NCI-H510A treated with DMSO at 0.1 percent for 48 hours (cell line): ENCODE results near the gene NMT1.
A peak's percentile ranks its signal among the peaks of the same experiment; 100 is the strongest.

Experiments
- DNase-seq: peaks from one replicate; lab custom pipeline; 2025; lab: John Stamatoyannopoulos, UW

NMT1 gene

DNA sequence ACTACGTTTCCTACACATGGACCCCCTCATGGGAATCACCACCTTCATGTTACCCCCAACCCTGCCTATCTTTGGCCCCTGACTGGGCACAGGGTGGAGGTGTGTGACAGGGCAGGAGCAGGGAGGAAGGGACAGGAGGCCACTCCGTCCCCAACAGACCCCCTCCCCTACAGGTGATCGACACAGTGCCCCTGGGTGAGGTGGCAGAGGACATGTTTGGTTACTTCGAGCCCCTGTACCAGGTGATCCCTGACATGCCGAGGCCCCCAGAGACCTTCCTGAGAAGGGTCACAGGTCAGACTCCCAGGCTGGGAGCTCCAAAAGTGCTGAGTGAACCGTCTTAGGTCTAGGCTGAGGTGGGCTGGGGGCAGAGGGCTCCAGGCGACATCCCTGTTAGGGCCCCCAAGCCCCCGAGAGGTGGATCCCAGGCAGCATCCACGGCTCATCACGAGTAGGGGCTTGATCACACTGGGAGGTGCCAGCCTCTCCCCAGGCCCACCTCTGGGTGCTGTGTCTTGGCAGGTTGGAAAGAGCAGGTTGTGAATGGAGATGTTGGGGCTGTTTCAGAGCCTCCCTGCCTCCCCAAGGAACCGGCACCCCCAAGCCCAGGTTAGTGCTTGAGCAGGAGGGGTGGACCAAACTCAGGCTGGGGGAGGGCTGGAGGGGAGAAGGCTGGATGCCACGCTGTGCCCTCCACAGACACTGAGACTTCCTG, 75.9 kb downstream of the NMT1 start:
- DNase-seq = no peak

DNA sequence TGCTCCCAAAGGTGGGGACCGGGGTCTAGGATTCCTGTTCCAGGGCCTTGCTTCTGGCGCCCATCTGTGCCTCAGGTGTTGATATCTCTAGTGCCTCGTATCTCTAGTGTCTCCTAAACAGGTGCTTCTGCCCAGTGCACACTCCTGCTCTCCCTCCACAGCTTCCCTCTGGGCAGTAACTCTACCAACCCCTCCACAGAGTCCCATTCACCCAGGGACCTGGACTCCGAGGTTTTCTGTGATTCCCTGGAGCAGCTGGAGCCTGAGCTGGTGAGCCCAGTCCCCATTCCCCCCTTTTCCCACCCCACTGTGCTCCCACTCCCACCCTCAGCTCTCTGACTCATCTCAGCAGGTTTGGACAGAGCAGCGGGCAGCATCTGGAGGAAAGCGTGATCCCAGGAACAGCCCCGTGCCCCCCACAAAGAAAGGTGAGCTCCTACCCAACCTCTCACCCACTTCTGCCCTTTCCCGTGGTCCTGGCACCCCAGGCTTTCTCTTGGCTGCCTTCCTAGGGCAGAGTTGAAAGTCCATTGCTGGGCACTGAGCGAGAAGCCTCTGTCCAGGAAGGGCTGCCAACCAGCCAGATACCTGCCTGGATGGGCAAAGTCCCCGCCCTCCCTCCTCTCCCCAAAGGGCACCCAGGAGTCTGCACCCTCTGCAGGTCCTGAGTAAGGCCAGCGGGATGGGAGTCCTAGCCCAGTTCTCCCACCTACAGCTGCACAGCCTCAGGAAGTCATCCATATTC, 76.6 kb downstream of the NMT1 start:
- no peak for DNase-seq

DNA sequence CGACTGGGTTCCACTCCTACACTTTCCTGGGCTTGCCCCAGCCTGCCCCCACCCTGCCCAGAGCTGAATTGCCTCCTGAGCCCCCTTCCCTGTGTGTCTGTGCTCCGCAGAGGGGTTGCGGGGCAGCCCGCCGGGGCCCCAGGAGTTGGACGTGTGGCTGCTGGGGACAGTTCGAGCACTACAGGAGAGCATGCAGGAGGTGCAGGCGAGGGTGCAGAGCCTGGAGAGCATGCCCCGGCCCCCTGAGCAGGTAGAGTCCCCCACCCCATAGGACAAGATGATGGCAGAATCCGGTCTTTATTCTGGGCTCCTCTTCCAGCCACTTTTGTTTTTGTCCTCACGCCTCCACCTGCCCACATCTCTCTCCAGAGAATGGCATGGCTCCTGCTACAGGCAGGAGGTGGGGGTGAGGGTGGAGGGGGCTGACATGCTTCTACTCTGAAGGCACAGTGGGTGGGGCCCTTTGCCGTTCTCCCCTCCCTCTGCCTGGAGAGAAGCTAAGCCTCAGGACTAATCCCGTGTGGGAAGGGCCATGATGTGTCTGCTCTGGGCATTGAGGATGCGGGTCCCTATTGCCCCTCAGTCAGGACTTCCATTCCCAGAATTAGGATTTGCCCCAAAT, 77.9 kb downstream of the NMT1 start:
- no peak for DNase-seq

DNA sequence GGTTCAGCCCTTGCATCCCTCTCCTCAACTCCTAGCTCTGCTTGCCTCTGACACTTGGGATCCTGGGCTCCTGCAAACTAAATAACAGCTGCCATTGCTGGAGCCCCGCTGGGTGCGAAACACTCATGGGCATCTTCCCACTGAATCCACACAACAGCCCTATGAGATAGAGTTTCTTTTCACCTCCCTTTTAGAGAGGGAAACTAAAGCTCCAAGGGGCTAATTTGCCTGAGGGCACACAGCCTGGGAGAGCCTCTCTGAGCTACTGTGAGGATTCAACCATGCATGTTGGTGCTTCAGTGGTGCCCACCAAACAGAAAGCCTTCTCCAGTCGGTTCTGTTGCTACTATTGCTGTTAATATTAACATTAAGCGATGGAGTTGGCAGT, 78.4 kb downstream of the NMT1 start:
- DNase-seq = no peak

DNA sequence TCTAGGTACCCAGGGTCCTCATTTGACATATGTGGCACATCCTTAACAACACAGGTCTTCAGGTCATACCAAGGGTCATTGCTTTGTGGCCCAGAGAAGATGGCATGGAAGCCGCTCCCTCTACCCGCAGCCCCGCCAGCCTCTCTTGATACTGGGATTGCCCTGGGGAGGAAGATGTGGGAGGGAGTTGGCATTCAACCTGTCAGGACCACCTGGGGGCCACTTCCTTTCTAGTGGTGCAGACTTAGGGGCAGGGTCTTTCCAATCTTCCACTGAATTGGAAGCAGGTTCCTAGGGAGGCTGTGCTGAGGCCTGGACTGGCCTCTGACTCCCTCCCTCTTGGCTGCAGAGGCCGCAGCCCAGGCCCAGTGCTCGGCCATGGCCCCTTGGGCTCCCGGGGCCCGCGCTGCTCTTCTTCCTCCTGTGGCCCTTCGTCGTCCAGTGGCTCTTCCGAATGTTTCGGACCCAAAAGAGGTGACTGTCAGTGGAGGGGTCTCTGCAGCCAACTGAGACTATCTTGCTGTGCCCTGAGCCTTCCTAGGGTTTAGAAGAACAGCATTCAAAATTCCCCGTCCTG, 82.1 kb downstream of the NMT1 start:
- no peak for DNase-seq

DNA sequence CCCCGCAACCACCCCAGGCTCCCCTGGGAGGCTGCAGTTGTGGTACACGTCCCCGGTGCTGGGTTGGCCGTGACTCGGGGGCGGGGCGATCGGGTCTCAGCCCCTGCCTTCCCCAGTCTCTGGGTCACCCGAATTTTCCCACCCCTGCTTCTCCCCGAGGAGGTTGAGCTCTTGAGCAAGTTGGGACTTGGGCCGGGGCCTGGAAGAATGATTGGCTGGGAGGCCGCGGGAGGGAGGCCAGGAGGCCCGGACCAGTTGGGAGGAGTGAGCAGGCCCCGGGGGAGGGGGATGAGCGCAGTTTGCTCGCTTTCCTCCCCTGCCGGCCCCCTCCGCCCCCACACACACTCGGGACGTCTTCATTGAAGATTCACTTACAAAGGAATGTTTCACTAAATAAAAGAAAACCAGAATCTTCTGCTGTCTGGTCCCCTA, 82.7 kb downstream of the NMT1 start:
- no peak for DNase-seq

DNA sequence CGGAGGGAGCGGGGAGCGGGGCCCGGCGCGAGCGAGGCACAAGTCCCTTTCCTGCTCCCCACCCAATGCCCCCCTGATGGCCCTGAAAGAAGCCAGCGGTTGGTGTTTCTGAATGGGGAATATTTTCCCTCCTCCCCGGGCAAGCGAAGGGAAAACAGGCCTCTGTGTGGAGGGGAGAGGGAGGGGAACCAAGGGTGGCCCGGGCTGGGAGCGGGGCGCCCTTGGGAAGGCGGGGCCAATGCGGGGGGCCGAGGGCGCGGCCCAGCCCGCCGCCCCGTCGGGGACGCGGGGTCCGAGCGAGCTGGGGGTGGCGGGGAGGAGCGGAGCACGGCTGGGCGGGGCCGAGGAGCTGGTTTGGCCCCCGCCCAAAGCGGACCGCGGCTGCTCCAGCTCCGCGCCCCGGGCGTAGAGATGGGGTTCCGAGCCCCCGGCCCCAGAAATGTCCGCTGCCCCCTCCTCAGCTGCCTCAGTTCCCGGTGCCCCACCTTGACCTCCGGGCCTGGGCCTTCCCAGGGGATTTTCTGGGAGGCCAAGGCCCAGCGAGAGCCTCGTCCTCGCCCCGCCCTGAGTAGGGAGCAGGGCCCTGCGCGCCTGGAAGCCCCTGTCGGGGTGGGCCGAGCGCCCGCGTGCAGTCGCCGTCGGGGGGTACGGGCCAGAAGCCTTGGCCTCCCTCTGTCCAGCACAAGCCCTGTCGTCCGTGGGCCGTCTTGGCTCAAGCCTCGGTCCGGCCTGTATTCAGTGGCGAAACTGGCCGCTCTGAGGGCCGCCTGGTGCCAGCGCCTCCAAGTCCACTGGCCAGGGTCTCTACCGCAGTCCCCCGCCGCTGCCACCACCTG, 83.3 kb downstream of the NMT1 start:
- DNase-seq = no peak

DNA sequence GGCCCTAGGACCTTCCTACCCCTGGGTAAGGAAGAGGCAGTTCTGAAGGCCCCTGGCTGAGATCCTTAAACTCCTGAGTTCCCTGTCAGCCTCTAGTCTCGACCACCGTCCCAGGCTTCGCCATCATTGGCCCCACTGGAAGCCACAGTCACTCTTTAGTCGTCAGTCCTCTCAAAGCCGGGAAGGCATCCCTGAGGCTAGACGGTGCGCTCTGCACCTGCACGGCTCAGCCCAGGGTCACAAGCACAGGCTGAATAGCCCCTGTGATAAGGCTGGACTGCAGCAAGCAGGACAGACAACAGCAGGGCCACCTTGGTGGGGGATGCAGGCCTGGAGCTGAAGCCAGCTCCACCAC, 83.9 kb downstream of the NMT1 start:
- no peak for DNase-seq

DNA sequence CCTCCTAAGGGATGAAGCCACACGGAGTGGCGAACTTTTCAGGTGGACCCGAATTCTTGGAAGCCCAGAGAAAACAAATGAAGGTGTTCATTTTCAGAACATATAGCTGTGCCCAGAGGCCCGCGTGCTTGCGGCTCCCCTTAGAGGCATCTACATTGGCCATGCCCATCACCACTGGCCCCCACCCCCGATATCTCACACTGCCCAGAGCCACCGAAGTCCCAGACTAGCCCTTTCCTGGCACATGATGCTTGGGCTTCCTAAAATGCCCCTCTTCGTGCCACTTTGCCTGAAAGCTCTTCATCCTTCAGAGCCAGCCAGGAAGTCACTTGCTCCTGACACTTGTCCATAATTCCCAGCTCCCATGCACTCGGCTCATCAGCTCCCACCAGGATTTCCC, 85.0 kb downstream of the NMT1 start:
- DNase-seq = no peak

DNA sequence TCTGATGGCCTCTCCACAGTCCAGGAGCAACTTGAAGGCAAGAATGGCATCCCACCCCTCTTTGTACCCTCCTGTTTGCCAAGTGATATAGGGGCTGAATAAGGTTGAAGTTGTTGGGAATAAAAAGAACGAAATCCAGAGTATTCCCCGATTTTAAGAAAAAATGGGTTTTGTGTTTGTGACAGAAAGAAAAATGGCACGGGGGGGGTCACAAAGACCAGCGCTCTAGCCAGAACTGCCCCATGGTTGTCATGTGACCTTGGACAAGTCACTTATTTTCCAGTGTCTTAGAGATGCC, 85.4 kb downstream of the NMT1 start:
- DNase-seq = no peak

DNA sequence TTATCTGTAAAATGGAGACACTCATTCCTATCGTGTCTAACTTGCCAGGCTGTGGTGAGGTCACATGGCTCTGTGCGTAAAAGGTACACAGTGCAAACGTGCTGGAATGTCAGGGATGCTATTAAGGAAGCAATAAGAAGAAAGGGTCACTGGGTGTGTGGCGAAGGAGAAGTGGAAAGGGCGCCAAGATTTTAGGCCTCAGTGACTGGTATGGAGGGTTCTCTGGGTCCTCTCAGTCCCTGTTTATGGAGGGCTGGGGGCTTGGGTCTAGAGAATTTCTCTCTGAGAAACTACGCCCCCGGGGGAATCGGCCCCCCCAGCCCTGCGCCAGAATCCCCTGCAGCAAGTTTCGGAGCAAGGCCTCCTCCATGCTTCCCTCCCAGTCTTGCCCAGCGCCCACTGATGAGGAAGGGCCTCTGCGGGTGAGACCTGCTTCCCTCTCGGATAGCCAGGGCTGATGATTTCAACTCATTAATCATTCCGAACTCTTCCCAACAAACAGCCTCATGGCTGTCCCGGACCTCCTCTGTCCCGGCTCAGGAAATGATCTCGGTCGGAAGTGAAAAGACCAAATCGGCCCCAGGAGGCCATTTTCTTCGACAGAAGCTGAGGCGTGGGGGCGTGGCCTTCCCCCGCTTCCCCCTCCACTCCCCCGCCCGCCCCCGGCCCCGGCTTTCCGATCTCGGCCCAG, 85.9 kb downstream of the NMT1 start:
- no peak for DNase-seq

DNA sequence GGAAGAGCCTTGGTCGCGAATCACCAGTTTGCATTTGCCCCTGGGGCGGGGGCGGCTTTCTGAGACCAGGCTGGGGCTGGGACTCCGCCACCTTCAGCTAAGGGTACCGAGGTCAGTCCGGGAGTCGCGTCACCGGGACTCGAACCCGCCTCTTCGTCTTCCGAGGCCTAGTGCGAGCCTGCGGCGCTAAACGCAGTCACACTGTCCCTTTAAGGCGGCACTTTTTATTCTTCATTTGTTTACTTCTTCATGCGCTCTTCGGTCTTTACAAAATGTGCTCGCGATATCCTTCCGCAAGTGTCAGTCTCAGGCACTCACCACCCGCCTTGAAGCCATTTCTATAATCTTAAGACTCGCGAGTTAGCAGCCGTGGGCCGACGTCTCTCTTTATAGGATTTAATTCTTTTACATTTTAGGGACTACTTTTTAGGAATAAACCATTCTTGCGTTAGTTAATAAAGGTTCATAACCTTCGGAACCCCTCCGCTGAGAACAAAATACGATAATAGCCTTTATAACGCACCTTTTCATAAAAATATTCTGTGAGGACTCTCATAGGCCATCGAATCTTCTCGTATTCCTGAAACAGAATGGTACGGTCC, 86.6 kb downstream of the NMT1 start:
- peak; percentile 97 for DNase-seq

DNA sequence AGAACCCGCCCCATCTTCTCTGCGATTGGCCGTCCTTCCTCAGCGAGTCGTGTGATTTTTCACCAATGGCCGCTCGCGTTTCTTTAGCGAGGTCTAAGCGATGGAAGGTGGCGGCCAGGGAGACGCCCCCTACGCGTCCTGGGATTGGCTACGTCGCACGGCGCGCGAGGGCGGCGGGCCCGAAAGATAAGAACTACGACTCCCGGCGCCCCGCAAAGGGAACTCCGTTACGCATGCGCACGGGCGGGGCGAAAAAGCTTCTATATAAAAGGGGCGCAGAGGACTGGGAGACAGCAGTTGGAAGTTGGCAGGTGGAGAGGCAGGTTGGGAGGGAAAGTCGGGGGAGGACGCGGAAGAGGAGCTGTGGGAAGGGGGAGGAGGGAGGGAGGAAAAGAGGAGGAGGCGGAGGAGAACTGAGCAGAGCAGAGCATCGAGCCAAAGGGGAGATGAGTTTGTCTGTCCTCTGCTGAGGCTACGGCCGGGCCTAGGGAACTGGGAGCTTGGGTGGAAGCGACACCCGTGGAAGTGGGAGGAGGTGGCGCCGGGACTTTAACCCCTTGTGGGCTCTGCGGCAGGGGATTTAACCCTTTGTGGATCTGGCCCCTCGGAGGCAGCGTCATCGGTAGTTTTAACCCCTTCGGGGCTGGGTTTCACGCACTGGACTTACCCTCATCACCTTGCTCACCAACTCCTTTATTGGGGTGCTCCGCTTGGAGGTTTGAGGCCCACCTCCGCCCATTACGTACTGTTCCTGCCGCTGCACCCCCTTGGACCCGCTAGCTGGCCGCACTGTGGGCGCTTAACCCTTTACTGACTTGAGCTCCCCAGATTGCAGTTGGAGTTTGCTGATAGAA, 87.3 kb downstream of the NMT1 start, which contains the start of gene HEXIM1:
Gene HEXIM1 (plus strand): TSS at position 293 of the 854 bp plus-strand sequence. CDS start 716 bp downstream, outside the sequence.
- DNase-seq = peak; percentile 98

DNA sequence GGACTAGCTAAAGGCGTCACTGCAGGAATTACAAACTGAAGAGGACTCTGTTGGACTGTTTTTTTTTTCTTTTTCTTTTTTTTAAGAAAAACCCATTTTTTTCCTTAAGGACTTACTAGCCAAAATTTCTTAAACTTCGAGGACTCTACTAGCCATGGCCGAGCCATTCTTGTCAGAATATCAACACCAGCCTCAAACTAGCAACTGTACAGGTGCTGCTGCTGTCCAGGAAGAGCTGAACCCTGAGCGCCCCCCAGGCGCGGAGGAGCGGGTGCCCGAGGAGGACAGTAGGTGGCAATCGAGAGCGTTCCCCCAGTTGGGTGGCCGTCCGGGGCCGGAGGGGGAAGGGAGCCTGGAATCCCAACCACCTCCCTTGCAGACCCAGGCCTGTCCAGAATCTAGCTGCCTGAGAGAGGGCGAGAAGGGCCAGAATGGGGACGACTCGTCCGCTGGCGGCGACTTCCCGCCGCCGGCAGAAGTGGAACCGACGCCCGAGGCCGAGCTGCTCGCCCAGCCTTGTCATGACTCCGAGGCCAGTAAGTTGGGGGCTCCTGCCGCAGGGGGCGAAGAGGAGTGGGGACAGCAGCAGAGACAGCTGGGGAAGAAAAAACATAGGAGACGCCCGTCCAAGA, 88.0 kb downstream of the NMT1 start:
- peak; percentile 82 for DNase-seq

DNA sequence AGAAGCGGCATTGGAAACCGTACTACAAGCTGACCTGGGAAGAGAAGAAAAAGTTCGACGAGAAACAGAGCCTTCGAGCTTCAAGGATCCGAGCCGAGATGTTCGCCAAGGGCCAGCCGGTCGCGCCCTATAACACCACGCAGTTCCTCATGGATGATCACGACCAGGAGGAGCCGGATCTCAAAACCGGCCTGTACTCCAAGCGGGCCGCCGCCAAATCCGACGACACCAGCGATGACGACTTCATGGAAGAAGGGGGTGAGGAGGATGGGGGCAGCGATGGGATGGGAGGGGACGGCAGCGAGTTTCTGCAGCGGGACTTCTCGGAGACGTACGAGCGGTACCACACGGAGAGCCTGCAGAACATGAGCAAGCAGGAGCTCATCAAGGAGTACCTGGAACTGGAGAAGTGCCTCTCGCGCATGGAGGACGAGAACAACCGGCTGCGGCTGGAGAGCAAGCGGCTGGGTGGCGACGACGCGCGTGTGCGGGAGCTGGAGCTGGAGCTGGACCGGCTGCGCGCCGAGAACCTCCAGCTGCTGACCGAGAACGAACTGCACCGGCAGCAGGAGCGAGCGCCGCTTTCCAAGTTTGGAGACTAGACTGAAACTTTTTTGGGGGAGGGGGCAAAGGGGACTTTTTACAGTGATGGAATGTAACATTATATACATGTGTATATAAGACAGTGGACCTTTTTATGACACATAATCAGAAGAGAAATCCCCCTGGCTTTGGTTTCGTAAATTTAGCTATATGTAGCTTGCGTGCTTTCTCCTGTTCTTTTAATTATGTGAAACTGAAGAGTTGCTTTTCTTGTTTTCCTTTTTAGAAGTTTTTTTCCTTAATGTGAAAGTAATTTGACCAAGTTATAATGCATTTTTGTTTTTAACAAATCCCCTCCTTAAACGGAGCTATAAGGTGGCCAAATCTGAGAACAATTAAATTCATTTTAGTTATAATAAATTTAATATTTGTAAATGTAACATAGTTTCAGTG, 88.8 kb downstream of the NMT1 start:
- DNase-seq = peak; percentile 67

DNA sequence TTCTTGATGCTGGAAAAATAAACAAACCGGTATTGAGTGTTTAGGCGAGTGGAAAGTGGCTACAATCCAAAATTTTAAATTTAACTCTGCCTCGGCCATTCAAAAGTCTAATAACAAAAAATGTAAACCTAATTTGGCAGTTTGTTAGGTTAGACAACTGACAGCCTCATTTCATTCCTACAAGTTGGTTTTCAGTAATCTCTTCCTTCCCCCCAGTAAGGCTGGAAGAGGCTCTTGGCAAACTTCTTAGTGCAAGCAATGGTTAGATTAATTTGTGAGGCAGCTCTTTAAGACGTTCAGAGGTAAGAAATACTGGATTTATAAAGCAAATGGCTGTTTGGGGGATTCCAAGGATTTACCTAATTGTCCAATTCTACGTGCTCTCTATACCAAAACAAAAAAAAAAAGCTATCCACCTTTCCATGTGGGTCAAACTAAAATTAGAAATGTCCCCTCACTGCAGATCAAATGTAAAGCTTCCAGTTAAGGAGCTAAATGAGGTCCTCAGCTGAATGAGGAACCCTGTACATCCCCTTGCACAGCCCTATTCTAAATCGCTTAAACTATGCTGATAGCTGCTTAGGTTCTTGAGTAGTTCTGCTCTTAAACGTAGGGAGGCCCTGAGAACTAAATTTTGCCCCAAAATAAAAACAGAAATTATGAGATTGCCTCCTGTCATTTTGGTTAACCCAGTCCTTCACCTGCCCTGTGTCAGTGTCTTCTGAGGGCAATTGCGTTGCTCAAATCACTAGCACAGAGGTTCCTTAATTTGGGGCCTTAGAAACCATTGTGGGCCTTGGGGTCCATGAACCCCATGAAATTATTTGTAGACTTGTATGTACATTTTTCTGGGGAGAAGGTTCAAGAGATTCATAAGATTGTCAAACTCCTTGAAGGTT, 90.0 kb downstream of the NMT1 start:
- no peak for DNase-seq

DNA sequence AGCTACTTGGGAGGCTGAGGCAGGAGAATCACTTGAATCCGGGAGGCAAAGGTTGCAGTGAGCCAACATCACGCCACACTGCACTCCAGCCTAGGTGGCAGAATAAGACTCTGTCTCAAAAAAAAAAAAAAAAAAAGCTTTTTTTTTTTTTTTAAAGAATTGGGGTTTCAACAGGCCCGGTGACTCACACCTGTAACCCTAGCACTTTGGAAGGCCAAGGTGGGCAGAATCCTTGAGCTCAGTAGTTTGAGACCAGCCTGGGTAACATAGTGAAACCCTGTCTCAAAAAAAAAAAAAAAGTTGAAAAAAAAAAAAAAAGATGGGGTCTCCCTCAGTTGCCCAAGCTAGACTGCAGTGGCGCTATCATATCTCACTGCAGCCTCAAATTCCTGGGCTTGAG, 93.9 kb downstream of the NMT1 start:
- DNase-seq = no peak
